ENCODE data around the gene SMCHD1.

- TF ChIP-seq POLR2A (IDR thresholded peaks at IDR 0.05) (no peak), CTCF (IDR thresholded peaks at IDR 0.05) (no peak)
Observed at GRCh38 chr18:2792395-2792794, 136.9 kb downstream of the SMCHD1 start.

Measured in tibial nerve (tissue), 3 donors.